ENCODE measurements around the gene LRRC43.

DNA sequence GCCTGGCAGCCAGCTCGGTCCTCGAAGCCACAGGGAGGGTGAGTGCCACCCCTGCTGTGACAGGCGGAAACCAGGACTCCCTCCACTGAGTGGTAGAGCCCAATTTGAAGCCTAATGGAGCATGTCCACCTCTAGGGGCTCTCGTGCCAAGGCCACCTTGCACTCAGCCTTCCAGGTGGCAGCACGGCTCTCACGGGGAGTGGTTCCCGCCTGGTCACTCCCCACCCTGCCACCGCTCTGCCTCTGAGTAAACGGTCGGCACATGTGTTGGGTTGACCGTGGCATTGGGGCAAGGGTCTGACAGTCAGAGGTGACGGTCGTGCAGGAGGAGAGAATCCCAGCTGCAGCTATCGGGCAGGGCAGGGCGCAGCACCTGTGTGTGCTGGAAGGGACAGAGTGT is 43.7 kb upstream of the LRRC43 start:
- no peak for TF ChIP-seq EZH2 (IDR thresholded peaks at IDR 0.05; ENCODE audit: low read length, missing control alignments)
- TF ChIP-seq, protein P1, sequence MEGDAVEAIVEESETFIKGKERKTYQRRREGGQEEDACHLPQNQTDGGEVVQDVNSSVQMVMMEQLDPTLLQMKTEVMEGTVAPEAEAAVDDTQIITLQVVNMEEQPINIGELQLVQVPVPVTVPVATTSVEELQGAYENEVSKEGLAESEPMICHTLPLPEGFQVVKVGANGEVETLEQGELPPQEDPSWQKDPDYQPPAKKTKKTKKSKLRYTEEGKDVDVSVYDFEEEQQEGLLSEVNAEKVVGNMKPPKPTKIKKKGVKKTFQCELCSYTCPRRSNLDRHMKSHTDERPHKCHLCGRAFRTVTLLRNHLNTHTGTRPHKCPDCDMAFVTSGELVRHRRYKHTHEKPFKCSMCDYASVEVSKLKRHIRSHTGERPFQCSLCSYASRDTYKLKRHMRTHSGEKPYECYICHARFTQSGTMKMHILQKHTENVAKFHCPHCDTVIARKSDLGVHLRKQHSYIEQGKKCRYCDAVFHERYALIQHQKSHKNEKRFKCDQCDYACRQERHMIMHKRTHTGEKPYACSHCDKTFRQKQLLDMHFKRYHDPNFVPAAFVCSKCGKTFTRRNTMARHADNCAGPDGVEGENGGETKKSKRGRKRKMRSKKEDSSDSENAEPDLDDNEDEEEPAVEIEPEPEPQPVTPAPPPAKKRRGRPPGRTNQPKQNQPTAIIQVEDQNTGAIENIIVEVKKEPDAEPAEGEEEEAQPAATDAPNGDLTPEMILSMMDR (conservative IDR thresholded peaks at IDR 0.05 in 1 of 2, IDR thresholded peaks at IDR 0.05 in 1 of 2; ENCODE audit: low read depth in 1 of 2, low read length in 2 of 2) = no peak
